Heart left ventricle (tissue), 16 donors: Measurements from ENCODE around the gene SFMBT2. TPM values are rescaled to one million over a fixed set of nuclear protein-coding genes. Genes with fewer than 3 reads are reported as not detected.

Experiments used
- ATAC-seq, 4 donors: fragments of 200-7000 bp; cut with Tn5 transposase; one replicate each; pipeline ENCODE4 v1.9.1; 2020 to 2022; ENCODE audit warnings: moderate library complexity in 4 of 4, mild to moderate bottlenecking in 3 of 4, moderate number of reproducible peaks in 1 of 4
- DNase-seq, 5 donors: peaks; one replicate each; pipeline ENCODE4 v3.0.0-alpha.2; 2020
- H3K27ac ChIP-seq, 12 donors: fragments of 200-600 bp; sonication (generic) in 4 of 12; one replicate each; pipeline versions ENCODE4 v1.5.0 to v1.8.0; 2016 to 2022; ENCODE audit warnings: mild to moderate bottlenecking in 2 of 12
- H3K27me3 ChIP-seq, 9 donors: fragments of 200-600 bp; sonication (generic) in 2 of 9; one replicate each; pipeline versions ENCODE4 v1.5.1 to v1.8.0; 2016 to 2022; ENCODE audit warnings: mild to moderate bottlenecking in 3 of 9
- H3K36me3 ChIP-seq, 9 donors: fragments of 200-600 bp; sonication (generic) in 2 of 9; one replicate each; pipeline versions ENCODE4 v1.5.0 to v1.8.0; 2018 to 2022; ENCODE audit warnings: mild to moderate bottlenecking in 2 of 9
- H3K4me1 ChIP-seq, 12 donors: fragments of 200-600 bp; sonication (generic) in 4 of 12; one replicate each; pipeline versions ENCODE4 v1.5.0 to v1.8.0; 2016 to 2022; ENCODE audit warnings: mild to moderate bottlenecking in 3 of 12
- H3K4me3 ChIP-seq, 12 donors: fragments of 200-600 bp; sonication (generic) in 4 of 12; one replicate each; pipeline versions ENCODE4 v1.5.0 to v1.8.0; 2017 to 2022; ENCODE audit warnings: mild to moderate bottlenecking in 9 of 12, moderate library complexity in 4 of 12
- H3K9me3 ChIP-seq, 12 donors: fragments of 200-600 bp; sonication (generic) in 4 of 12; one replicate each; pipeline versions ENCODE4 v1.5.0 to v1.8.0; 2016 to 2022; ENCODE audit warnings: mild to moderate bottlenecking in 1 of 12
- CTCF ChIP-seq, 12 donors: fragments of 200-600 bp; sonication (generic) in 4 of 12; IDR thresholded peaks; one replicate each; pipeline versions ENCODE4 v1.5.0 to v1.8.0; 2018 to 2022; ENCODE audit warnings: antibody characterized with exemption in 12 of 12, mild to moderate bottlenecking in 5 of 12
- POLR2A ChIP-seq, 2 donors: fragments of 450-650 bp; IDR thresholded peaks; one replicate each; pipeline ENCODE4 v1.6.1; 2017; ENCODE audit warnings: antibody characterized with exemption in 2 of 2, mild to moderate bottlenecking in 2 of 2, moderate library complexity in 2 of 2
- WGBS, 4 donors: extraction: QIAGEN DNeasy Blood & Tissue Kit in 2 of 4; methylation state at CpG; one replicate each; pipeline versions ENCODE4 v1.1.5 to v1.1.7; 2013 to 2018; 5-methylcytosine and 5-hydroxymethylcytosine counted together
- intact Hi-C, 10 donors: fragments of 100-400 bp; cut with DNase I; formaldehyde crosslinking; loops; one replicate each; pipeline versions ENCODE4 v1.11.1 to v1.14.2; 2022
- polyA plus RNA-seq, 2 donors: library from polyadenylated mRNA; stranded (reverse); fragments of 200-250 nt; gene quantifications; one replicate each; pipeline ENCODE4 v1.2.3, GENCODE V29; 2013
- total RNA-seq, 9 donors: library from RNA; depleted of rRNA in 2 of 9; stranded (reverse); fragments of >200 nt in 2 of 9; fragmentation: NEBNext Ultra II Directional in 3 of 9; extraction: Animal tissue kit (Norgen Biotek cat#: 25700) in 3 of 9; gene quantifications; one replicate each; pipeline versions ENCODE4 v1.1.0 to v1.2.4, GENCODE V29; 2016 to 2023
- donor health status: ischemic (EF 13 %, LVEDD 7.1; RV severe dilation, severe dysfunction).
- donor health status: healthy with polysubstance abuse.
- donor health status: DM: no; HTN: yes; CAD: no.
- donor health status: DM: no; HTN: no; CAD: no.
- donor health status: ischemic (EF 25% LVEDD 6.9; RV normal size, moderate dysfunction).
- donor health status: ischemic (EF 25% LVEDD 5.7; RV mildly dilated, moderate dysfunction).
- donor health status: healthy.
- donor health status: DM: yes; HTN: yes; CAD: no.
- donor health status: ischemic (EF 35%, LVEDD 5.7; RV mildly dilated, moderate dysfunction).
- donor health status: nonischemic (EF 11% LVEDD 7.7; RV severe dilation, severe dysfunction).
- donor health status: DM: yes; HTN: yes; CAD: no.
- donor health status: PGD.
- donor health status: ischemic (EF 29% LVEDD 5.4; RV normal size, mild dysfunction).
- donor health status: nonischemic (EF 23%, LVEDD 6.1; RV moderate dilation, normal function).

Gene SFMBT2
- total and polyA plus RNA-seq, 11 donors = 2.6 to 25.8 (median 9.6) TPM

GRCh38 chr10:7345717-7346116 is 65.1 kb downstream of the SFMBT2 start:
- no peak for TF ChIP-seq CTCF (IDR thresholded peaks at IDR 0.05)
- no peak for TF ChIP-seq POLR2A (IDR thresholded peaks at IDR 0.05)
- 11 to 13% (median 12%) methylated on average over 10 of the region's 10 CpGs for WGBS, 4 donors
- peaks cover 0 to 5% (median 0%) of the 10 kb centered on the region in 12 donors for H3K9me3 ChIP-seq
- intact Hi-C loops = loop anchor here in 5 of 10 donors (5.0 to 10.0 kb wide), 4 partner anchors 49 to 81 kb away; no protein-coding TSS in a partner anchor
- peak overlapping the region; percentile 23 to 86 (median 56) for H3K27ac ChIP-seq
- H3K4me3 ChIP-seq = peak overlapping the region in 1 of 12 donors; percentile 18
- peak; percentile 88 to 92 (median 90) for ATAC-seq
- peaks cover 0 to 26% (median 18%) of the 10 kb centered on the region in 12 donors for H3K4me1 ChIP-seq
- peaks cover 0 to 12% (median 0%) of the 10 kb centered on the region in 9 donors for H3K36me3 ChIP-seq
- H3K27me3 ChIP-seq = no peaks in the 10 kb centered on the region
- DNase-seq = peak in 4 of 5 donors; percentile 40 to 59 (median 52)

GRCh38 chr10:7343040-7343439 is 67.8 kb downstream of the SFMBT2 start:
- no peak for DNase-seq
- intact Hi-C loops = loop anchor here in 7 of 10 donors (5.0 to 10.0 kb wide), 6 partner anchors 52 to 121 kb away; no protein-coding TSS in a partner anchor
- ATAC-seq = no peak
- Histone ChIP-seq H3K36me3 (no peaks in the 10 kb centered on the region), H3K27ac (no peak overlapping the region), H3K9me3 (peaks cover 0 to 5% (median 0%) of the 10 kb centered on the region in 12 donors), H3K27me3 (no peaks in the 10 kb centered on the region), H3K4me1 (peaks cover 0 to 45% (median 28%) of the 10 kb centered on the region in 12 donors), H3K4me3 (no peak overlapping the region)
- TF ChIP-seq POLR2A (IDR thresholded peaks at IDR 0.05) (no peak), CTCF (IDR thresholded peaks at IDR 0.05) (no peak)
- WGBS, 4 donors = 93 to 96% (median 95%) methylated on average over 3 of the region's 3 CpGs

GRCh38 chr10:7340179-7340874 is 70.5 kb downstream of the SFMBT2 start:
- 39 to 50% (median 42%) methylated on average over 10 of the region's 10 CpGs for WGBS, 4 donors
- Histone ChIP-seq H3K27ac (peak overlapping the region in 11 of 12 donors; percentile 20 to 64 (median 41)), H3K27me3 (no peaks in the 10 kb centered on the region), H3K4me3 (no peak overlapping the region), H3K9me3 (peaks cover 0 to 5% (median 0%) of the 10 kb centered on the region in 12 donors), H3K36me3 (no peaks in the 10 kb centered on the region), H3K4me1 (peaks cover 0 to 57% (median 26%) of the 10 kb centered on the region in 12 donors)
- TF ChIP-seq CTCF (IDR thresholded peaks at IDR 0.05) = no peak
- no peak for TF ChIP-seq POLR2A (IDR thresholded peaks at IDR 0.05)
- ATAC-seq (peak; percentile 75 to 91 (median 90)), DNase-seq (peak in 3 of 5 donors; percentile 42 to 74 (median 50))
- intact Hi-C loops = loop anchor here in 8 of 10 donors (2.0 to 10.0 kb wide), 7 partner anchors 54 to 118 kb away; no protein-coding TSS in a partner anchor

- peak in 1 of 4 donors; percentile 10 for ATAC-seq
- Histone ChIP-seq H3K4me3 (no peak overlapping the region), H3K27me3 (no peaks in the 10 kb centered on the region), H3K9me3 (peaks cover 0 to 5% (median 0%) of the 10 kb centered on the region in 12 donors), H3K27ac (peak overlapping the region in 6 of 12 donors; percentile 7 to 64 (median 46)), H3K4me1 (peaks cover 0 to 59% (median 24%) of the 10 kb centered on the region in 12 donors), H3K36me3 (no peaks in the 10 kb centered on the region)
- 63 to 76% (median 70%) methylated on average over 4 of the region's 4 CpGs for WGBS, 4 donors
- intact Hi-C loops = loop anchor here in 5 of 10 donors (1.0 to 10.0 kb wide), 4 partner anchors 10 to 75 kb away; no protein-coding TSS in a partner anchor
- TF ChIP-seq POLR2A (IDR thresholded peaks at IDR 0.05) (no peak), CTCF (IDR thresholded peaks at IDR 0.05) (no peak)
- DNase-seq = no peak
Measured at GRCh38 chr10:7339510-7339909, 71.3 kb downstream of the SFMBT2 start.
